GM23248 (cell line): ENCODE measurements around the gene PTPRN.

ENCODE experiments used
- EZH2 ChIP-seq: fragments of 200-600 bp; sonication (generic); IDR thresholded peaks from 2 replicates; pipeline ENCODE4 v1.6.1; 2018; ENCODE audit warnings: antibody characterized with exemption, mild to moderate bottlenecking; ENCODE audit not compliant: insufficient read depth, poor library complexity, severe bottlenecking
- EZH2phosphoT487 ChIP-seq: fragments of 200-600 bp; sonication (generic); IDR thresholded peaks from 2 replicates; pipeline ENCODE4 v1.6.1; 2018; ENCODE audit warnings: antibody characterized with exemption, moderate library complexity, mild to moderate bottlenecking, low read depth; ENCODE audit not compliant: insufficient read depth

- TF ChIP-seq EZH2 (no peak), EZH2phosphoT487 (no peak)
Observed at GRCh38 chr2:219266232-219266631, 43.0 kb downstream of the PTPRN start.
